ENCODE results near the gene PPTC7. TPM values are rescaled to one million over a fixed set of nuclear protein-coding genes. Genes with fewer than 3 reads are reported as not detected.
A peak's percentile ranks its signal among the peaks of the same experiment; 100 is the strongest.

PPTC7 gene
- total and polyA plus RNA-seq, 10 of the 15 experiments (the other 5 are each of a cell fraction or from before 2014, with no cell fraction given): 4.0 to 69.6 (median 12.3) TPM

DNA sequence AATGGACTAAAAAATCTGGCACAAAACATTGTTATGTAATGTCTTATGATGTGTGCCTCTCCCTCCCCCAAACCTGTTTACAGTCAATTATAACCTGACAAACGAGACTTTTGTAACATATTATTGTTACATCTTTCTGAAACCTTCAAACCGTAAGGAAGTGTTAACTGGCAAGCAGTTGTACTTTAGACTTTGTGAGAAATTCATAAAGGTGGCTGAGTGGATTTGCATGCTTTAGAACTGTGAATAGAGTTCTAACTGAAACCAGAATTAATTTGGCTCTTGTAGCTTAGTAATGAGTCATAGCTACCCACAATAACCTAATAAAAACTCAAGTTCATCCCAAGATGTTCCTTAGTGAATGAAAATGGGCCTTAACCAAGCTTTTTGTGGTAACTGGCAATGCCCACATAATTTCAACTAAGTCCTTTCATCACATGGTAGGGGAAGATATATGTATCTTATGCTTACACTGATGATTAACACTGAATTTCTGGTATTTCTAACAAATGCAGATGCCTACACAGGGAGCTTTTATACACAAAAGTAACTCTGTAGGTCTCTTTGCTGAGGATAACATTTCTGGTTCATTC, 51.3 kb downstream of the PPTC7 start (continued):
- TF ChIP-seq, protein P1, sequence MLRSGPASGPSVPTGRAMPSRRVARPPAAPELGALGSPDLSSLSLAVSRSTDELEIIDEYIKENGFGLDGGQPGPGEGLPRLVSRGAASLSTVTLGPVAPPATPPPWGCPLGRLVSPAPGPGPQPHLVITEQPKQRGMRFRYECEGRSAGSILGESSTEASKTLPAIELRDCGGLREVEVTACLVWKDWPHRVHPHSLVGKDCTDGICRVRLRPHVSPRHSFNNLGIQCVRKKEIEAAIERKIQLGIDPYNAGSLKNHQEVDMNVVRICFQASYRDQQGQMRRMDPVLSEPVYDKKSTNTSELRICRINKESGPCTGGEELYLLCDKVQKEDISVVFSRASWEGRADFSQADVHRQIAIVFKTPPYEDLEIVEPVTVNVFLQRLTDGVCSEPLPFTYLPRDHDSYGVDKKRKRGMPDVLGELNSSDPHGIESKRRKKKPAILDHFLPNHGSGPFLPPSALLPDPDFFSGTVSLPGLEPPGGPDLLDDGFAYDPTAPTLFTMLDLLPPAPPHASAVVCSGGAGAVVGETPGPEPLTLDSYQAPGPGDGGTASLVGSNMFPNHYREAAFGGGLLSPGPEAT (IDR thresholded peaks at IDR 0.05; ENCODE audit: low read depth): peak; percentile 97
- TF ChIP-seq RB1 (IDR thresholded peaks at IDR 0.05; ENCODE audit: borderline replicate concordance): peak; percentile 17; the same call in 1 of the 2 replicates
- TF ChIP-seq BHLHE40 (IDR thresholded peaks at IDR 0.05; ENCODE audit: borderline replicate concordance in 1 of 2, low read depth in 2 of 2, low read length in 1 of 2): peak; percentile 91 to 92
- TF ChIP-seq, protein P2, sequence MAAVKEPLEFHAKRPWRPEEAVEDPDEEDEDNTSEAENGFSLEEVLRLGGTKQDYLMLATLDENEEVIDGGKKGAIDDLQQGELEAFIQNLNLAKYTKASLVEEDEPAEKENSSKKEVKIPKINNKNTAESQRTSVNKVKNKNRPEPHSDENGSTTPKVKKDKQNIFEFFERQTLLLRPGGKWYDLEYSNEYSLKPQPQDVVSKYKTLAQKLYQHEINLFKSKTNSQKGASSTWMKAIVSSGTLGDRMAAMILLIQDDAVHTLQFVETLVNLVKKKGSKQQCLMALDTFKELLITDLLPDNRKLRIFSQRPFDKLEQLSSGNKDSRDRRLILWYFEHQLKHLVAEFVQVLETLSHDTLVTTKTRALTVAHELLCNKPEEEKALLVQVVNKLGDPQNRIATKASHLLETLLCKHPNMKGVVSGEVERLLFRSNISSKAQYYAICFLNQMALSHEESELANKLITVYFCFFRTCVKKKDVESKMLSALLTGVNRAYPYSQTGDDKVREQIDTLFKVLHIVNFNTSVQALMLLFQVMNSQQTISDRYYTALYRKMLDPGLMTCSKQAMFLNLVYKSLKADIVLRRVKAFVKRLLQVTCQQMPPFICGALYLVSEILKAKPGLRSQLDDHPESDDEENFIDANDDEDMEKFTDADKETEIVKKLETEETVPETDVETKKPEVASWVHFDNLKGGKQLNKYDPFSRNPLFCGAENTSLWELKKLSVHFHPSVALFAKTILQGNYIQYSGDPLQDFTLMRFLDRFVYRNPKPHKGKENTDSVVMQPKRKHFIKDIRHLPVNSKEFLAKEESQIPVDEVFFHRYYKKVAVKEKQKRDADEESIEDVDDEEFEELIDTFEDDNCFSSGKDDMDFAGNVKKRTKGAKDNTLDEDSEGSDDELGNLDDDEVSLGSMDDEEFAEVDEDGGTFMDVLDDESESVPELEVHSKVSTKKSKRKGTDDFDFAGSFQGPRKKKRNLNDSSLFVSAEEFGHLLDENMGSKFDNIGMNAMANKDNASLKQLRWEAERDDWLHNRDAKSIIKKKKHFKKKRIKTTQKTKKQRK (IDR thresholded peaks at IDR 0.05; ENCODE audit: low read depth, low read length): no peak
- TF ChIP-seq LARP7 (IDR thresholded peaks at IDR 0.05): no peak
- peak; percentile 96 for TF ChIP-seq TBL1XR1 (IDR thresholded peaks at IDR 0.05; ENCODE audit: low read depth, low read length)
- TF ChIP-seq YBX1 (IDR thresholded peaks at IDR 0.05): no peak
- TF ChIP-seq, protein P3, sequence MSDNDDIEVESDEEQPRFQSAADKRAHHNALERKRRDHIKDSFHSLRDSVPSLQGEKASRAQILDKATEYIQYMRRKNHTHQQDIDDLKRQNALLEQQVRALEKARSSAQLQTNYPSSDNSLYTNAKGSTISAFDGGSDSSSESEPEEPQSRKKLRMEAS (IDR thresholded peaks at IDR 0.05; ENCODE audit: low read depth, low read length): no peak; the same call in 1 of the 2 replicates
- TF ChIP-seq RAD51 (IDR thresholded peaks at IDR 0.05): peak; percentile 75
- peak; percentile 88 for TF ChIP-seq BMI1 (IDR thresholded peaks at IDR 0.05; ENCODE audit: borderline replicate concordance)
- TF ChIP-seq MTA2 (IDR thresholded peaks at IDR 0.05; ENCODE audit: low read depth): peak; percentile 100
- peak; percentile 93 for TF ChIP-seq MEF2A (IDR thresholded peaks at IDR 0.05; ENCODE audit: insufficient read depth, low read depth, low read length)
- TF ChIP-seq ZZZ3 (IDR thresholded peaks at IDR 0.05; ENCODE audit: control insufficient read depth, insufficient read length, low read depth): no peak
- TF ChIP-seq, protein P4, sequence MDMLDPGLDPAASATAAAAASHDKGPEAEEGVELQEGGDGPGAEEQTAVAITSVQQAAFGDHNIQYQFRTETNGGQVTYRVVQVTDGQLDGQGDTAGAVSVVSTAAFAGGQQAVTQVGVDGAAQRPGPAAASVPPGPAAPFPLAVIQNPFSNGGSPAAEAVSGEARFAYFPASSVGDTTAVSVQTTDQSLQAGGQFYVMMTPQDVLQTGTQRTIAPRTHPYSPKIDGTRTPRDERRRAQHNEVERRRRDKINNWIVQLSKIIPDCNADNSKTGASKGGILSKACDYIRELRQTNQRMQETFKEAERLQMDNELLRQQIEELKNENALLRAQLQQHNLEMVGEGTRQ (IDR thresholded peaks at IDR 0.05; ENCODE audit: borderline replicate concordance, low read depth, low read length): no peak
- TF ChIP-seq ZSCAN29 (IDR thresholded peaks at IDR 0.05): 0 out of 2 replicates have a peak, but pooled peaks have one; percentile 43
- peak; percentile 50; the same call in 1 of the 2 replicates for TF ChIP-seq SPI1 (IDR thresholded peaks at IDR 0.05; ENCODE audit: borderline replicate concordance, insufficient read depth, low read depth, low read length)
- peak in 1 of 2 experiments; percentile 18; a peak in 1 of 4 replicates for TF ChIP-seq ETV6 (conservative IDR thresholded peaks at IDR 0.05 in 1 of 2, IDR thresholded peaks at IDR 0.05 in 1 of 2; ENCODE audit: borderline replicate concordance in 1 of 2, low read depth in 1 of 2)
- TF ChIP-seq SUPT20H (IDR thresholded peaks at IDR 0.05; ENCODE audit: borderline replicate concordance, control insufficient read depth, low read depth, low read length): no peak
- TF ChIP-seq SIN3A (IDR thresholded peaks at IDR 0.05; ENCODE audit: low read depth, low read length): no peak
- TF ChIP-seq KAT2A (conservative IDR thresholded peaks at IDR 0.05; ENCODE audit: control insufficient read depth, low read depth, low read length): no peak
- no peak for TF ChIP-seq HDGF (IDR thresholded peaks at IDR 0.05)
- no peak for TF ChIP-seq HDAC6 (IDR thresholded peaks at IDR 0.05; ENCODE audit: unreplicated experiment)

Data from GM12878 (cell line).